NT2/D1 (cell line): Measurements from ENCODE around the gene EPN2.

Source experiments
- SUZ12 ChIP-seq: IDR thresholded peaks from 2 replicates; pipeline ENCODE4 v1.6.1; 2011; ENCODE audit not compliant: insufficient read length, insufficient read depth; ENCODE audit errors: extremely low read depth
- YY1 ChIP-seq: IDR thresholded peaks from 2 replicates; pipeline ENCODE4 v1.6.1; 2011; ENCODE audit not compliant: insufficient read length, insufficient read depth
- ZNF274 ChIP-seq: IDR thresholded peaks from 2 replicates; pipeline ENCODE4 v1.6.1; 2011; ENCODE audit warnings: mild to moderate bottlenecking, low read depth, low read length

DNA sequence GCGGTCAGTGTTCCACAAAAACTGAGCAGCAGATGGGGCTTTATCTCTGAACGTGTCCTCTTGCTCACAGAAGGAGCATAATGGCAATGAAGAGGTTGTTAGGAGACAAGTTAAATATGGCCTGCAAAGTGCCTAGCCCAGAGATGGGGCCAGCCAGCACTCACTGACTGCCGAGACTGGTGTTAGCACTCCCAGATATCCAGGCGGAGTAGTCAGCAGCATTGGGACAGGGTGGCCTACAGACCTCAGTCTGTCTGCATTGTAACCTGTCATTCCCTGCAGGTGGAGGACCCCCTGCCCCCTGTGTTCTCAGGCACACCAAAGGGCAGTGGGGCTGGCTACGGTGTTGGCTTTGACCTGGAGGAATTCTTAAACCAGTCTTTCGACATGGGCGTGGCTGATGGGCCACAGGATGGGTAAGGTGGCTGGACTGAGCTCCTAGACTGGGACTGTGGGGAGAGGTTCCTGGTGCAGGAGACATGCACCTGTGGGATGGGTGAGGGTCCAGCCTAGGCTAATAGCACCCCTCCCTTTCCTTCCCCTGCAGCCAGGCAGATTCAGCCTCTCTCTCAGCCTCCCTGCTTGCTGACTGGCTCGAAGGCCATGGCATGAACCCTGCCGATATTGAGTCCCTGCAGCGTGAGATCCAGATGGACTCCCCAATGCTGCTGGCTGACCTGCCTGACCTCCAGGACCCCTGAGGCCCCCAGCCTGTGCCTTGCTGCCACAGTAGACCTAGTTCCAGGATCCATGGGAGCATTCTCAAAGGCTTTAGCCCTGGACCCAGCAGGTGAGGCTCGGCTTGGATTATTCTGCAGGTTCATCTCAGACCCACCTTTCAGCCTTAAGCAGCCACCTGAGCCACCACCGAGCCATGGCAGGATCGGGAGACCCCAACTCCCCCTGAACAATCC is 145.6 kb downstream of the EPN2 start:
- TF ChIP-seq YY1: no peak
- no peak for TF ChIP-seq ZNF274
- TF ChIP-seq SUZ12: no peak
